Measurements from ENCODE around the gene GCNT1.
"Not testable (repeated sequence)": the region's sequence is repeated elsewhere in the genome, so short reads cannot be mapped to it uniquely, and the experiment has no call there.

GCNT1 gene

GRCh38 chr9:76443887-76444286 lies 15.1 kb upstream of the GCNT1 start:
- DNase-seq (ENCODE audit: low read depth) = no peak

GRCh38 chr9:76444322-76444929 lies 14.6 kb upstream of the GCNT1 start:
- DNase-seq (ENCODE audit: low read depth) = no peak

GRCh38 chr9:76445976-76446375 lies 13.0 kb upstream of the GCNT1 start:
- DNase-seq (ENCODE audit: low read depth) = no peak

- DNase-seq (ENCODE audit: low read depth) = no peak
Measured at GRCh38 chr9:76448501-76448900, 10.5 kb upstream of the GCNT1 start.

- peak; percentile 87 for DNase-seq (ENCODE audit: low read depth)
Measured at GRCh38 chr9:76451234-76451633, 7.7 kb upstream of the GCNT1 start.

GRCh38 chr9:76452839-76453238 lies 6.1 kb upstream of the GCNT1 start:
- DNase-seq (ENCODE audit: low read depth) = peak; percentile 20

- DNase-seq (ENCODE audit: low read depth) = peak; percentile 52
Measured at GRCh38 chr9:76453785-76454184, 5.2 kb upstream of the GCNT1 start.

- no peak for DNase-seq (ENCODE audit: low read depth)
Measured at GRCh38 chr9:76454311-76454710, 4.7 kb upstream of the GCNT1 start.

- no peak for DNase-seq (ENCODE audit: low read depth)
Measured at GRCh38 chr9:76456202-76456926, 2.6 kb upstream of the GCNT1 start.

GRCh38 chr9:76459694-76460635 lies 983 bp downstream of the GCNT1 start:
- peak; percentile 36 for DNase-seq (ENCODE audit: low read depth)

GRCh38 chr9:76462126-76462525 lies 3.1 kb downstream of the GCNT1 start:
- DNase-seq (ENCODE audit: low read depth) = no peak

GRCh38 chr9:76463211-76463610 lies 4.2 kb downstream of the GCNT1 start:
- DNase-seq (ENCODE audit: low read depth) = no peak

- DNase-seq (ENCODE audit: low read depth) = no peak
Measured at GRCh38 chr9:76464706-76465105, 5.7 kb downstream of the GCNT1 start.

GRCh38 chr9:76465442-76466298 lies 6.7 kb downstream of the GCNT1 start:
- no peak for DNase-seq (ENCODE audit: low read depth)

- DNase-seq (ENCODE audit: low read depth) = no peak
Measured at GRCh38 chr9:76466299-76466605, 7.3 kb downstream of the GCNT1 start.

GRCh38 chr9:76474419-76474818 lies 15.4 kb downstream of the GCNT1 start:
- no peak for DNase-seq (ENCODE audit: low read depth)

GRCh38 chr9:76475686-76476085 lies 16.7 kb downstream of the GCNT1 start:
- DNase-seq (ENCODE audit: low read depth) = no peak

GRCh38 chr9:76477818-76478217 lies 18.8 kb downstream of the GCNT1 start:
- not testable (repeated sequence) for DNase-seq (ENCODE audit: low read depth)

- no peak for DNase-seq (ENCODE audit: low read depth)
Measured at GRCh38 chr9:76478226-76478625, 19.2 kb downstream of the GCNT1 start.

GRCh38 chr9:76479337-76479736 lies 20.4 kb downstream of the GCNT1 start:
- DNase-seq (ENCODE audit: low read depth) = not testable (repeated sequence)

GRCh38 chr9:76486151-76486550 lies 27.2 kb downstream of the GCNT1 start:
- no peak for DNase-seq (ENCODE audit: low read depth)
